Mammary epithelial cell (primary cell): ENCODE measurements around the gene ARID1B.

ENCODE experiments used
- EZH2 ChIP-seq: IDR thresholded peaks from 2 replicates; pipeline ENCODE4 v1.6.1; 2012; ENCODE audit warnings: low read length, inconsistent platforms, borderline replicate concordance
- TF ChIP-seq, protein P1 (sequence below), 2 donors: IDR thresholded peaks in 1 of 2; conservative IDR thresholded peaks in 1 of 2; 2 replicates each; pipeline ENCODE4 v1.5.1; 2011 to 2012; ENCODE audit warnings: inconsistent platforms in 2 of 2, low read length in 2 of 2, mild to moderate bottlenecking in 2 of 2, control low read depth in 1 of 2, low read depth in 1 of 2; ENCODE audit not compliant: insufficient read depth in 1 of 2; ENCODE audit errors: extremely low read depth in 1 of 2

DNA sequence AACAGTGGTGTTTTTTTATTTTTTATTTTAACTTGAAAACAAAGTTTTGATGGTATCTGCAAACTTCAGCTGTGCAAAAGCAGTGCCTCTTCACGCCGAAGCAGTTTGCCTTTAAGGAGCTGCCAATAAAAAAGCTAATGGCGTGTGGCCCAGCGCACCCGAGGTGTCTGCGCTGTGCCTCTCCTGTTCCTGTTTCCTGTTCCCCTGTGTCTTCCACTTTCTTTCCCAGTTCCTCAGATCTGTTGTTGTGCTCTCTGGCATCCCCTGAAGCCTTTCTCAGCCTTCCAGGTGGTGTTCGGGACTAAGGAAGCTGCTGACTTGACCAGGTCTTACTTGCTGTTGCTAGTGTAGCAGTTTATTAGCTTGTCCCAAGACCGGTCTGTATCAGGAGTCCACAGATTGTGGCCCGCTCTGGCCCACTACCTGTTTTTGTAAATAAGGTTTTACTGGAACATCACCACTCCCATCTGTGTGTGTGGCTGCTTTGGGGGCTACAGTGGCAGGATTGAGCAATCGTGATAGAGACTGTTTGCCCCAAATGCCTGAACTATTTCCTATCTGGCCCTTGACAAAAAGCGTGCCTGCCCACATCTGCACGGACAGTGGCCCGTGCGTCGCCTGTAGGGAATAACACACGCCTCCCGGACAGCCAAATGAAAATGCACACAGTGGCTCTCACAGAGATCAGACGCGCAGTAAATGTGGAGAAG lies 367.8 kb downstream of the ARID1B start:
- no peak for TF ChIP-seq EZH2
- TF ChIP-seq, protein P1, sequence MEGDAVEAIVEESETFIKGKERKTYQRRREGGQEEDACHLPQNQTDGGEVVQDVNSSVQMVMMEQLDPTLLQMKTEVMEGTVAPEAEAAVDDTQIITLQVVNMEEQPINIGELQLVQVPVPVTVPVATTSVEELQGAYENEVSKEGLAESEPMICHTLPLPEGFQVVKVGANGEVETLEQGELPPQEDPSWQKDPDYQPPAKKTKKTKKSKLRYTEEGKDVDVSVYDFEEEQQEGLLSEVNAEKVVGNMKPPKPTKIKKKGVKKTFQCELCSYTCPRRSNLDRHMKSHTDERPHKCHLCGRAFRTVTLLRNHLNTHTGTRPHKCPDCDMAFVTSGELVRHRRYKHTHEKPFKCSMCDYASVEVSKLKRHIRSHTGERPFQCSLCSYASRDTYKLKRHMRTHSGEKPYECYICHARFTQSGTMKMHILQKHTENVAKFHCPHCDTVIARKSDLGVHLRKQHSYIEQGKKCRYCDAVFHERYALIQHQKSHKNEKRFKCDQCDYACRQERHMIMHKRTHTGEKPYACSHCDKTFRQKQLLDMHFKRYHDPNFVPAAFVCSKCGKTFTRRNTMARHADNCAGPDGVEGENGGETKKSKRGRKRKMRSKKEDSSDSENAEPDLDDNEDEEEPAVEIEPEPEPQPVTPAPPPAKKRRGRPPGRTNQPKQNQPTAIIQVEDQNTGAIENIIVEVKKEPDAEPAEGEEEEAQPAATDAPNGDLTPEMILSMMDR (conservative IDR thresholded peaks at IDR 0.05 in 1 of 2, IDR thresholded peaks at IDR 0.05 in 1 of 2; ENCODE audit: extremely low read depth in 1 of 2, insufficient read depth in 1 of 2, low read depth in 1 of 2, low read length in 2 of 2), result no peak
